PC-9 (cell line): ENCODE measurements around the gene AFAP1. TPM values are rescaled to one million over a fixed set of nuclear protein-coding genes. Genes with fewer than 3 reads are reported as not detected.

Experiments used
- BruUV-seq: library from RNA; stranded (reverse); fragments of 400-500 nt; replicated peaks from 2 replicates; lab custom pipeline; 2021; lab: Mats Ljungman, UMichigan
- CTCF ChIA-PET: fragments of 300-600 bp; sonication (Branson Sonifier 250); formaldehyde crosslinking; loops from one replicate; lab custom pipeline; 2022; ENCODE audit warnings: antibody characterized with exemption; lab: Charles Lee
- POLR2A ChIA-PET: fragments of 300-600 bp; sonication (Branson Sonifier 250); formaldehyde crosslinking; loops from one replicate; lab custom pipeline; 2022; ENCODE audit warnings: antibody characterized with exemption; ENCODE audit not compliant: unreplicated experiment; lab: Charles Lee
- DNase-seq, 2 experiments: peaks; one replicate each; pipeline versions ENCODE4 v3.0.0 to v3.0.0-alpha.2; 2015 to 2022; ENCODE audit warnings: mixed read lengths in 1 of 2
- H2AFZ ChIP-seq: fragments of 200-600 bp; sonication (generic); 2 replicates; pipeline ENCODE4 v1.8.1; 2017; ENCODE audit warnings: antibody characterized with exemption
- H3F3A ChIP-seq: fragments of 200-600 bp; sonication (generic); 2 replicates; pipeline ENCODE4 v1.8.1; 2017; ENCODE audit warnings: antibody characterized with exemption, mild to moderate bottlenecking, low read depth; ENCODE audit not compliant: insufficient read depth
- H3K27ac ChIP-seq: fragments of 200-600 bp; sonication (generic); 2 replicates; pipeline ENCODE4 v1.6.1; 2016; ENCODE audit warnings: mixed run types
- H3K27me3 ChIP-seq: fragments of 200-600 bp; sonication (generic); 2 replicates; pipeline ENCODE4 v1.6.1; 2016; ENCODE audit warnings: low read depth, mixed run types; ENCODE audit not compliant: insufficient read depth
- H3K36me3 ChIP-seq: fragments of 200-600 bp; sonication (generic); 2 replicates; pipeline ENCODE4 v1.6.1; 2016; ENCODE audit warnings: low read depth, mixed run types
- H3K4me1 ChIP-seq: fragments of 200-600 bp; sonication (generic); replicated peaks from 2 replicates; pipeline ENCODE4 v1.6.1; 2016; ENCODE audit warnings: mixed run types; ENCODE audit not compliant: insufficient read depth
- H3K4me2 ChIP-seq: fragments of 200-600 bp; sonication (generic); 2 replicates; pipeline ENCODE4 v1.6.1; 2017; ENCODE audit warnings: mixed run types
- H3K4me3 ChIP-seq: fragments of 200-600 bp; sonication (generic); 2 replicates; pipeline ENCODE4 v1.6.1; 2016; ENCODE audit warnings: mixed run types
- H3K79me2 ChIP-seq: fragments of 200-600 bp; sonication (generic); 2 replicates; pipeline ENCODE4 v1.6.1; 2017; ENCODE audit warnings: low read depth, mixed run types
- H3K9me2 ChIP-seq: fragments of 200-600 bp; sonication (generic); 2 replicates; pipeline ENCODE4 v1.8.1; 2017; ENCODE audit warnings: mild to moderate bottlenecking; ENCODE audit not compliant: insufficient read depth
- H3K9me3 ChIP-seq: fragments of 200-600 bp; sonication (generic); 2 replicates; pipeline ENCODE4 v1.8.1; 2016; ENCODE audit warnings: low read depth; ENCODE audit not compliant: insufficient read depth
- H4K20me1 ChIP-seq: fragments of 200-600 bp; sonication (generic); 2 replicates; pipeline ENCODE4 v1.8.1; 2017; ENCODE audit not compliant: insufficient read depth
- CTCF ChIP-seq: fragments of 200-600 bp; sonication (generic); conservative IDR thresholded peaks from 2 replicates; pipeline ENCODE4 v1.6.1; 2017; ENCODE audit warnings: mixed run types, antibody characterized with exemption, mild to moderate bottlenecking, moderate library complexity
- EZH2 ChIP-seq: fragments of 200-600 bp; sonication (generic); IDR thresholded peaks from 2 replicates; pipeline ENCODE4 v1.8.0; 2017; ENCODE audit warnings: antibody characterized with exemption, low read depth
- intact Hi-C: fragments of 100-400 bp; cut with micrococcal nuclease; formaldehyde crosslinking; loops from one replicate; pipeline ENCODE4 v1.10.0; 2022; ENCODE audit not compliant: unreplicated experiment
- total RNA-seq: library from RNA; stranded (reverse); gene quantifications from 2 replicates; pipeline ENCODE4 v1.2.3, GENCODE V29; 2021

Gene AFAP1
- total RNA-seq, 1 experiment from 2014 or later = 69.6 TPM

GRCh38 chr4:7960017-7960789, 20.5 kb upstream of the AFAP1 start:
- H2AFZ ChIP-seq = no peak overlapping the region
- no peaks in the 10 kb centered on the region for H3K9me3 ChIP-seq
- CTCF ChIA-PET = interaction anchor here (0.6 kb wide), 1 partner anchor 8 kb away, joined by 3 read pairs; no protein-coding TSS in a partner anchor
- H3K27ac ChIP-seq = peak overlapping the region; percentile 75
- no peaks in the 10 kb centered on the region for H4K20me1 ChIP-seq
- no peaks in the 10 kb centered on the region for H3K9me2 ChIP-seq
- peaks cover 65% of the 10 kb centered on the region for H3F3A ChIP-seq
- DNase-seq = peak in 1 of 2 experiments; percentile 47
- POLR2A ChIA-PET = interaction anchor here (0.5 to 0.7 kb wide), 3 partner anchors 8 to 329 kb away, joined by 3 to 7 read pairs (median 4); no protein-coding TSS in a partner anchor
- no peaks in the 10 kb centered on the region for H3K36me3 ChIP-seq
- H3K27me3 ChIP-seq = no peaks in the 10 kb centered on the region
- no peaks in the 10 kb centered on the region for H3K79me2 ChIP-seq
- H3K4me3 ChIP-seq = no peak overlapping the region
- peak overlapping the region; percentile 41 for H3K4me2 ChIP-seq
- BruUV-seq = no TSS peak
- no peak for TF ChIP-seq EZH2
- no peak for TF ChIP-seq CTCF
- intact Hi-C loops = no loop called here
- peaks cover 94% of the 10 kb centered on the region for H3K4me1 ChIP-seq

DNA sequence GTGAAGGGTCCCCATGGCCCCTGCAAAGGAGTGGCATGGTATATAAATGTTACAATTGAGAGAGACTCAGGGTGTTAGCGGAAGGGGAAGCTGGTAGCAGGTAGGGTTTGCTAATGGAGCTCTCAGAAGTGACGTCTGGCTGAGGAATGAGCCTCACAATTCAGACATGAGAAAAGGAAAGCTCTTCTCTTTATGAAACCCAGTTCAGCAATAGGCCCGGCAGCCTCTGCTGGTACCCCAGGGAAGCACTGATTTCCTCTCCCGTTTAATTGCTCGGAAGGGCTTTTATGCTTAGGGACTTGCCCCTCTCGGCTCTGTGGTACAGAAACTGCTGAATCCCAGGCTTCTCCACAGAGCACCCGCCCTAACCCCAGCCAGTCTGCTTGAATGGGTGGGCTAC, 19.4 kb upstream of the AFAP1 start:
- no peaks in the 10 kb centered on the region for H3K27me3 ChIP-seq
- ChIA-PET CTCF (no interaction called here), POLR2A (no interaction called here)
- no peak for TF ChIP-seq CTCF
- TF ChIP-seq EZH2 = no peak
- no peak overlapping the region for H3K4me2 ChIP-seq
- BruUV-seq = no TSS peak
- H3K9me3 ChIP-seq = no peaks in the 10 kb centered on the region
- peaks cover 58% of the 10 kb centered on the region for H3F3A ChIP-seq
- H3K79me2 ChIP-seq = no peaks in the 10 kb centered on the region
- no peaks in the 10 kb centered on the region for H4K20me1 ChIP-seq
- H3K4me1 ChIP-seq = peaks cover 86% of the 10 kb centered on the region
- H3K4me3 ChIP-seq = no peak overlapping the region
- H3K27ac ChIP-seq = no peak overlapping the region; the same call in 1 of the 2 replicates
- no peak for DNase-seq
- intact Hi-C loops = no loop called here
- H2AFZ ChIP-seq = no peak overlapping the region
- no peaks in the 10 kb centered on the region for H3K9me2 ChIP-seq
- H3K36me3 ChIP-seq = no peaks in the 10 kb centered on the region

DNA sequence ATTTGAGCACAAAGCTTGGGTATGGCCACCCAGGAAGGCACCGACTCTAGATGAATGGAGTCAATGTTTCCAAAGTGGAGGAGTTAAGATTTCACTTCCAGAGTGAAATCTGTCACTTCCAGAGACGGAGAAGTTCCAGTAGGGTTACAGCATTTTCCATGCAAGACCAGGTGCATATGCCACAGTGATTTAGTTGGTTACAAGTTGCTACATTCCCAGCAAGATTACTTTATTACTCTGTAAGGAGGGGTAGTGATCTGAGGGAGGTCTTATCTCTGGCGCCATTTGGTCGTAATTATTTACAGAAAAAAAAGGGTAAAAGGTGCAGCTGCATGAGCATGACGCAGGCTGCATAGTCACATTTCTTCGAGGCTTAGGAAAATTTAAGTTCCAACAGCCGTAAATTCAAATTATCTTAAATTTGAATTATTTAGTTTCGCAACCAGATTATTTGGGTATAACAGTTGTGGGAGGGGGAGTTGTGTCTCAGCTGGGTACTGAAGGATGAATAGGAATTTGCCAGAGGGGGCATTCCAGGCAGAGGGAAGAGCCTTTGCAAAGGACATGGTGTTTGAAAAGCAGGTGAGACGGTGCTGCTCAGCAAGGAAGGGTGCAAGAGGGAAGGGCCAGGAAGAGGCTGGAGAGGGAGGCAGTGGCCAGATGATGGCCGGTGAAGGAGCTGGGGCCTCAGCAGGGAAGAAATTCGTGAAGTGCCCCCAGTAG, 17.4 kb upstream of the AFAP1 start:
- H3K4me1 ChIP-seq = peaks cover 71% of the 10 kb centered on the region
- TF ChIP-seq CTCF (no peak), EZH2 (no peak)
- no peak overlapping the region for H2AFZ ChIP-seq
- peak overlapping the region; percentile 75 for H3K27ac ChIP-seq
- BruUV-seq = no TSS peak
- no peak overlapping the region for H3K4me3 ChIP-seq
- peaks cover 50% of the 10 kb centered on the region for H3F3A ChIP-seq
- ChIA-PET CTCF (no interaction called here), POLR2A (interaction anchor here (0.6 kb wide), 1 partner anchor 21 kb away, joined by 3 read pairs; no protein-coding TSS in a partner anchor)
- H3K36me3 ChIP-seq = no peaks in the 10 kb centered on the region
- no peaks in the 10 kb centered on the region for H3K9me2 ChIP-seq
- no peak for DNase-seq
- peak overlapping the region; percentile 26 for H3K4me2 ChIP-seq
- intact Hi-C loops = loop anchor here (1.0 kb wide), 1 partner anchor 16 kb away; no protein-coding TSS in a partner anchor
- no peaks in the 10 kb centered on the region for H4K20me1 ChIP-seq
- no peaks in the 10 kb centered on the region for H3K27me3 ChIP-seq
- H3K9me3 ChIP-seq = no peaks in the 10 kb centered on the region
- no peaks in the 10 kb centered on the region for H3K79me2 ChIP-seq
